ENCODE results near the gene CDK6. TPM values are rescaled to one million over a fixed set of nuclear protein-coding genes. Genes with fewer than 3 reads are reported as not detected.
"Not testable (repeated sequence)": the region's sequence is repeated elsewhere in the genome, so short reads cannot be mapped to it uniquely, and the experiment has no call there.

Gene CDK6
- 10 to 100 TPM; 58.1 to 79.1 (median 68.3) TPM for total RNA-seq

DNA sequence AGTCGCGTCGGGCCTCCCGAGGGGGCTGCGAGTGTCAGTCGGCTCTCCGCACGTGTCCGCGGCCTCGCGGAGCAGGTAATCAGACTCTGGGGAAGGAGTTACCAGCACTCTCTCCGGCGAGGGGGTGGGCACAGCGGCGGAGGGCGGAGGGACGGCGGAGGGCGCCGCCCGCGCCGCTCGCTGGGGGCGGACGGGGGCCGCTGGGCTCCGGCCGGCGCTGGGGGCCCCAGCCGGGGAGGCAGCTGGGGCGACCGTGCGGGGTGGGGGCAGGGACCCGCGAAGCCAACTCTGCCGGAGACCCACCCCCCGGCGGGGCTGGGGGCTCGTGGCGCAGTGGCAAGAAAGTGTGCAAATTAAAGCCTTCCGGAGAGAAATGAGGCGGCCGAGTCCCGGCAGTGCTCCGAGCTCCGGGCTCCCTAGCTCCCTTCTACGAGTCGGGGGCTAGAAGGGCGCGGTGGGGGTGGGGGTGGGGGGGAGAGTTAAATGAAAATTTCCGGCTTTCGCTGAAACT is at the start of gene CDK6:
TSS of gene CDK6 (minus strand) at position 85 of the 511 bp plus-strand sequence. CDS start 3,250 bp downstream, outside the sequence.
- 0% methylated on average over 11 of the region's 54 CpGs for WGBS
- Histone ChIP-seq H3K4me3 (peak within 1 kb of the TSS; percentile 83), H3K36me3 (no peaks in the 10 kb centered on the region), H3K9me3 (no peaks in the 10 kb centered on the region), H3K27ac (peak within 1 kb of the TSS; percentile 88), H3K27me3 (no peaks in the 10 kb centered on the region), H3K4me1 (peaks cover 19% of the 10 kb centered on the region)
- peak; percentile 79 to 80 for DNase-seq (ENCODE audit: low spot score in 2 of 2)
- TF ChIP-seq POLR2A (IDR thresholded peaks at IDR 0.05) (no peak), POLR2AphosphoS5 (IDR thresholded peaks at IDR 0.05) (no peak), EP300 (IDR thresholded peaks at IDR 0.05) (no peak)
- TF ChIP-seq, protein P1, sequence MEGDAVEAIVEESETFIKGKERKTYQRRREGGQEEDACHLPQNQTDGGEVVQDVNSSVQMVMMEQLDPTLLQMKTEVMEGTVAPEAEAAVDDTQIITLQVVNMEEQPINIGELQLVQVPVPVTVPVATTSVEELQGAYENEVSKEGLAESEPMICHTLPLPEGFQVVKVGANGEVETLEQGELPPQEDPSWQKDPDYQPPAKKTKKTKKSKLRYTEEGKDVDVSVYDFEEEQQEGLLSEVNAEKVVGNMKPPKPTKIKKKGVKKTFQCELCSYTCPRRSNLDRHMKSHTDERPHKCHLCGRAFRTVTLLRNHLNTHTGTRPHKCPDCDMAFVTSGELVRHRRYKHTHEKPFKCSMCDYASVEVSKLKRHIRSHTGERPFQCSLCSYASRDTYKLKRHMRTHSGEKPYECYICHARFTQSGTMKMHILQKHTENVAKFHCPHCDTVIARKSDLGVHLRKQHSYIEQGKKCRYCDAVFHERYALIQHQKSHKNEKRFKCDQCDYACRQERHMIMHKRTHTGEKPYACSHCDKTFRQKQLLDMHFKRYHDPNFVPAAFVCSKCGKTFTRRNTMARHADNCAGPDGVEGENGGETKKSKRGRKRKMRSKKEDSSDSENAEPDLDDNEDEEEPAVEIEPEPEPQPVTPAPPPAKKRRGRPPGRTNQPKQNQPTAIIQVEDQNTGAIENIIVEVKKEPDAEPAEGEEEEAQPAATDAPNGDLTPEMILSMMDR (IDR thresholded peaks at IDR 0.05): no peak

DNA sequence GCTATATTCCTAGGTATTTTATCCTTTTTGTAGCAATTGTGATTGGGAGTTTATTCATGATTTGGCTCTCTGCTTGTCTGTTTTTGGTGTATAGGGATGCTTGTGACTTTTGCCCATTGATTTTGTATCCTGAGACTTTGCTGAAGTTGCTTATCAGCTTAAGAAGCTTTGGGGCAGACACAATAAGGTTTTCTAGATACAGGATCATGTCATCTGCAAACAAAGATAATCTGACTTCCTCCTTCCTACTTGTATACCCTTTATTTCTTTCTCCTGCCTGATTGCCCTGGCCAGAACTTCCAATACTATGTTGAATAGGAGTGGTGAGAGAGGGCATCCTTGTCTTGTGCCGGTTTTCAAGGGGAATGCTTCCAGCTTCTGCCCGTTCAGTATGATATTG is 49.7 kb upstream of the CDK6 start:
- DNase-seq (ENCODE audit: low spot score in 2 of 2); H3K4me3 ChIP-seq; H3K27ac ChIP-seq; H3K36me3 ChIP-seq; H3K9me3 ChIP-seq; H3K4me1 ChIP-seq; H3K27me3 ChIP-seq: not testable (repeated sequence)
- WGBS: 93% methylated on average over 2 of the region's 2 CpGs

DNA sequence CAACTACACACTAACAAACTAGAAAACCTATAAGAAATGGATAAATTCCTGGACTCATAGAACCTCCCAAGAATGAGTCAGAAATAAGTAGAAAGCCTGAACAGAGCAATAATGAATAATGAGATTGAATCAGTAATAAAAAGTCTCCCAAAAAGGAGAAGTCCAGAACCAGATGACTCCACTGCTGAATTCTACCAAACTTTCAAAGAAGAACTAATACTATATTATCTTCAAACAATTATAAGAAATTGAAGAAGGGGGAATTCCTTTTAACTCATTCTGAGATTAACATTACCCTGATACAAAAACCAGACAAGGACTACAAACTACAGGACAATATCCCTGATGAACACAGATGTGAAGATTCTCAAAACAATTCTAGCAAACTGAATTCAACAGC is 47.8 kb upstream of the CDK6 start:
- no peak for DNase-seq (ENCODE audit: low spot score in 2 of 2)
- Histone ChIP-seq H3K36me3 (no peaks in the 10 kb centered on the region), H3K27me3 (no peaks in the 10 kb centered on the region), H3K4me1 (no peaks in the 10 kb centered on the region), H3K4me3 (no peak overlapping the region), H3K9me3 (no peaks in the 10 kb centered on the region), H3K27ac (no peak overlapping the region)
- TF ChIP-seq, protein P1 (IDR thresholded peaks at IDR 0.05): no peak
- TF ChIP-seq POLR2A (IDR thresholded peaks at IDR 0.05): no peak
- TF ChIP-seq EP300 (IDR thresholded peaks at IDR 0.05): no peak
- no peak for TF ChIP-seq POLR2AphosphoS5 (IDR thresholded peaks at IDR 0.05)

DNA sequence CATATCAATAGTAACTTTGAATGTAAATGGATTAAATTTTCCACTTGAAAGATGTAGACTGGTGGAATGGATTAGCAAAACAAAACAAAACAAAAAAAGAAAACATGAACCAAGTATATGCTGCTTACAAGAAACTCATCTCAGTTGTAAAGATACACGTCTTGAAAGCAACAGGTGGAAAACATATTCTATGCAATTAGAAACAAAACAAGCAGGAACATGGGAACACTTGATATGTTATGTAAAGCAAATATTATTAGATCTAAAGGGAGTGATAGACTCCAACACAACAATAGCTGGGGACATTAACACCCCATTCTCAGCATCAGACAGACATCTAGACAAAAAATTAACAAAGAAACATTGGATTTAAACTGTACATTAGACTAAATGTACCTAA is 46.4 kb upstream of the CDK6 start:
- TF ChIP-seq POLR2AphosphoS5 (IDR thresholded peaks at IDR 0.05) (no peak), POLR2A (IDR thresholded peaks at IDR 0.05) (no peak), EP300 (IDR thresholded peaks at IDR 0.05) (no peak)
- TF ChIP-seq, protein P1 (IDR thresholded peaks at IDR 0.05): no peak
- H3K27ac ChIP-seq: no peak overlapping the region
- H3K9me3 ChIP-seq: no peaks in the 10 kb centered on the region
- H3K4me1 ChIP-seq: no peaks in the 10 kb centered on the region
- H3K4me3 ChIP-seq: no peak overlapping the region
- H3K36me3 ChIP-seq: no peaks in the 10 kb centered on the region
- no peaks in the 10 kb centered on the region for H3K27me3 ChIP-seq
- 86% methylated on average over 1 of the region's 1 CpG for WGBS
- DNase-seq (ENCODE audit: low spot score in 2 of 2): no peak

DNA sequence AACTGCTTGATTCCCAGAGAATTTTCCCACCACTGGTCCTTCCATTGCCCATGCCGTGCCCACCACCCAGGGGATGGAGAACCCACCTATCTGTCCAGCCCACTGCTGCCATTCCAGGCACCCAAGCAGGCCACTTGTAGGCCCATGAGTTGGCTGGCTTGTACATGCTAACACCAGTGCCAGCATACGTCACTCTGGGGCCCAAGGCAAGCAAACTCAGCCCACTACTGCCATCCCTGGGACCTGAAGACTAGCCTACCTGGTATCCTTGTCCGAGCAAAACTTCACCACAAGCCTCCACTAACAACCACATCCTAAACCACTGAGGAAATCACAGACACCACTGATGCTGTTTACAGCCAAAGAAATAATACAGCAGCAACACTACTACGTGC is 44.7 kb upstream of the CDK6 start:
- H3K9me3 ChIP-seq: no peaks in the 10 kb centered on the region
- WGBS: 75% methylated on average over 3 of the region's 4 CpGs
- no peak for DNase-seq (ENCODE audit: low spot score in 2 of 2)
- H3K27ac ChIP-seq: no peak overlapping the region
- no peaks in the 10 kb centered on the region for H3K36me3 ChIP-seq
- H3K4me1 ChIP-seq: no peaks in the 10 kb centered on the region
- TF ChIP-seq POLR2AphosphoS5 (IDR thresholded peaks at IDR 0.05) (no peak), EP300 (IDR thresholded peaks at IDR 0.05) (no peak), POLR2A (IDR thresholded peaks at IDR 0.05) (no peak)
- TF ChIP-seq, protein P1 (IDR thresholded peaks at IDR 0.05): no peak
- no peaks in the 10 kb centered on the region for H3K27me3 ChIP-seq
- no peak overlapping the region for H3K4me3 ChIP-seq
